ENCODE results near the gene ACACB.

- TF ChIP-seq, protein P1, sequence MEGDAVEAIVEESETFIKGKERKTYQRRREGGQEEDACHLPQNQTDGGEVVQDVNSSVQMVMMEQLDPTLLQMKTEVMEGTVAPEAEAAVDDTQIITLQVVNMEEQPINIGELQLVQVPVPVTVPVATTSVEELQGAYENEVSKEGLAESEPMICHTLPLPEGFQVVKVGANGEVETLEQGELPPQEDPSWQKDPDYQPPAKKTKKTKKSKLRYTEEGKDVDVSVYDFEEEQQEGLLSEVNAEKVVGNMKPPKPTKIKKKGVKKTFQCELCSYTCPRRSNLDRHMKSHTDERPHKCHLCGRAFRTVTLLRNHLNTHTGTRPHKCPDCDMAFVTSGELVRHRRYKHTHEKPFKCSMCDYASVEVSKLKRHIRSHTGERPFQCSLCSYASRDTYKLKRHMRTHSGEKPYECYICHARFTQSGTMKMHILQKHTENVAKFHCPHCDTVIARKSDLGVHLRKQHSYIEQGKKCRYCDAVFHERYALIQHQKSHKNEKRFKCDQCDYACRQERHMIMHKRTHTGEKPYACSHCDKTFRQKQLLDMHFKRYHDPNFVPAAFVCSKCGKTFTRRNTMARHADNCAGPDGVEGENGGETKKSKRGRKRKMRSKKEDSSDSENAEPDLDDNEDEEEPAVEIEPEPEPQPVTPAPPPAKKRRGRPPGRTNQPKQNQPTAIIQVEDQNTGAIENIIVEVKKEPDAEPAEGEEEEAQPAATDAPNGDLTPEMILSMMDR (conservative IDR thresholded peaks at IDR 0.05; ENCODE audit: low read depth, low read length) = no peak
- no peak for TF ChIP-seq EZH2 (IDR thresholded peaks at IDR 0.05; ENCODE audit: borderline replicate concordance, low read depth, low read length, poor library complexity, severe bottlenecking)
Observed at GRCh38 chr12:109178532-109178931, 62.1 kb downstream of the ACACB start.

All from A673 (cell line).